Measurements from ENCODE around the gene PTPN13.

Gene PTPN13

GRCh38 chr4:86822136-86822535, 228.0 kb downstream of the PTPN13 start:
- no peak for DNase-seq

- no peak for DNase-seq
Measured at GRCh38 chr4:86825511-86825910, 231.4 kb downstream of the PTPN13 start.

- no peak for DNase-seq
Measured at GRCh38 chr4:86831262-86832130, 237.4 kb downstream of the PTPN13 start.

- no peak for DNase-seq
Measured at GRCh38 chr4:86833615-86834014, 239.5 kb downstream of the PTPN13 start.

- DNase-seq: no peak
Measured at GRCh38 chr4:86834901-86835300, 240.8 kb downstream of the PTPN13 start.

GRCh38 chr4:86835677-86836076, 241.6 kb downstream of the PTPN13 start:
- no peak for DNase-seq

GRCh38 chr4:86837691-86838503, 243.8 kb downstream of the PTPN13 start:
- DNase-seq: no peak

- no peak for DNase-seq
Measured at GRCh38 chr4:86840858-86841257, 246.7 kb downstream of the PTPN13 start.

GRCh38 chr4:86841309-86841708, 247.2 kb downstream of the PTPN13 start:
- no peak for DNase-seq

- no peak for DNase-seq
Measured at GRCh38 chr4:86845593-86845992, 251.5 kb downstream of the PTPN13 start.

- DNase-seq: no peak
Measured at GRCh38 chr4:86846921-86847320, 252.8 kb downstream of the PTPN13 start.

GRCh38 chr4:86847571-86847970, 253.5 kb downstream of the PTPN13 start:
- DNase-seq: no peak

- no peak for DNase-seq
Measured at GRCh38 chr4:86848136-86848535, 254.0 kb downstream of the PTPN13 start.

- DNase-seq: no peak
Measured at GRCh38 chr4:86848732-86849619, 254.9 kb downstream of the PTPN13 start, which contains the start of gene SLC10A6. TSS of gene SLC10A6 (minus strand) at chr4:86849384. CDS start at chr4:86849115, 269 bp downstream.

- no peak for DNase-seq
Measured at GRCh38 chr4:86853209-86853608, 259.1 kb downstream of the PTPN13 start.

GRCh38 chr4:86855572-86855971, 261.5 kb downstream of the PTPN13 start:
- DNase-seq: no peak

GRCh38 chr4:86856896-86857295, 262.8 kb downstream of the PTPN13 start:
- DNase-seq: no peak

GRCh38 chr4:86857341-86858052, 263.4 kb downstream of the PTPN13 start:
- no peak for DNase-seq

Data from CD4-positive, alpha-beta T cell treated with Interleukin-4 for 4 hours (primary cell).